Stomach (tissue), 4 donors: ENCODE data around the gene CHCT1.

Experiments used
- EP300 ChIP-seq: sonication (generic); formaldehyde crosslinking; IDR thresholded peaks from one replicate; pipeline ENCODE4 v1.6.1; 2017; ENCODE audit warnings: antibody characterized with exemption
- POLR2A ChIP-seq, 4 donors: fragments of 450-650 bp; IDR thresholded peaks; one replicate each; pipeline ENCODE4 v1.6.1; 2016; ENCODE audit warnings: antibody characterized with exemption in 4 of 4, control low read depth in 2 of 4, mild to moderate bottlenecking in 1 of 4, moderate library complexity in 1 of 4

GRCh38 chr17:60439501-60439900 lies 17.2 kb downstream of the CHCT1 start:
- no peak for TF ChIP-seq POLR2A (IDR thresholded peaks at IDR 0.05)
- TF ChIP-seq EP300 = no peak
